Stimulated activated naive CD8-positive, alpha-beta T cell treated with anti-CD3 and anti-CD28 coated beads, Interleukin-15, Interleukin-2, amounts not matched to agents 100 U/mL and 50 U/mL, for 24 hours (primary cell): Measurements from ENCODE around the gene CHRNG.
"Not testable (repeated sequence)": the region's sequence is repeated elsewhere in the genome, so short reads cannot be mapped to it uniquely, and the experiment has no call there.

Experiments
- ATAC-seq: fragments of 150-1000 bp; cut with Tn5 transposase; one replicate; pipeline ENCODE4 v1.10.0; 2021
- DNase-seq: peaks from one replicate; pipeline ENCODE4 v3.0.0; 2021

CHRNG gene

DNA sequence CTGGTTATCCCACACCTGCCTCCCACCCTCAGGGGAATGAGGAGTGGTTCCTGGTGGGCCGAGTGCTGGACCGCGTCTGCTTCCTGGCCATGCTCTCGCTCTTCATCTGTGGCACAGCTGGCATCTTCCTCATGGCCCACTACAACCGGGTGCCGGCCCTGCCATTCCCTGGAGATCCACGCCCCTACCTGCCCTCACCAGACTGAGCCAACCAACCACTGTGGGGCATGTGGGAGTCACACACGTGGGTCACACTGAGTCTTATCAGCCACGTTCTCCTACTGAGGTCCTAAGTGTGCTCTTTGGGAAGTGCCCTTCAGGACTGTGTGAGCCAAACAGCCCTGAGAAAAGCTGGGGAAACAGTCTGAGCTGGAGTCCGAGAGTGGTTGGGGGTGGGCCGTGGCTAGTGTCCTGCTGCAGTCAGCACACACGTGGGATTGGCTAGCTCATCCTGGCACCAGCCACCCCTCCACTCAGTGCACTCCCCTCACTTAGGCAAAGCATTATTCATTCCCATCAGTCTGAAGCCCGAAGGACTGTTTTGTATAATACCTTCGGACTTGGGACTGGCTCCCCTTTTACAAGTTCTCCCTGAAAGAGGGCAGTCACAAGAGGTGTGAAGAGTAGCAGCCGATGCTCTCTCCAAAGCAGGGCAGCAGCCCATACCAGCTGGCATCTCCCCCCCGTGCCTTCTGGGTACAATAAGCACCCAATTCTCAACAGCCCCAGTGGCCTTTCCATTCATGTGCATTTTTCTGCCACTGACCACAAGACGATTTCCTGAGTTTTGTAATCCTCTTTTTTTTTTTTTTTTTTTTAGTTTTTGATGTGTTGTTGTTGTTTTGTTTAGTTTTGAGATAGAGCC lies 6.3 kb downstream of the CHRNG start:
- DNase-seq (no peak), ATAC-seq (no peak)

DNA sequence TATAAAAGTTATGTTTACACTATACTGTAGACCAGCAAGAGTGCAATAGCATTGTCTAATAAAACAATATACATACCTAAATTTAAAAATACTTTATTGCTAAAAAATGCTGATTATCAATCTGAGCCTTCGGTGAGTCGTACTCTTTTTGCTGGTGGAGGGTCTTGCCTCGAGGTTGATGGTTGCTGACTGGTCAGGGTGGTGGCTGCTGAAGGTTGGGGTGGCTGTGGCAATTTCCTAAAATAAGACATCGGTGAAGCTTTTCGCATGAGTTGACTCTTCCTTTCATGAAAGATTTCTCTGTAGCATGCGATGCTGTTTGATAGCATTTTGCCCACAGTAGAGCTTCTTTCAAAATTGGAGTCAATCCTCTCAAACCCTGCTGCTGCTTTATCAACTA lies 8.5 kb downstream of the CHRNG start:
- ATAC-seq (no peak), DNase-seq (no peak)

DNA sequence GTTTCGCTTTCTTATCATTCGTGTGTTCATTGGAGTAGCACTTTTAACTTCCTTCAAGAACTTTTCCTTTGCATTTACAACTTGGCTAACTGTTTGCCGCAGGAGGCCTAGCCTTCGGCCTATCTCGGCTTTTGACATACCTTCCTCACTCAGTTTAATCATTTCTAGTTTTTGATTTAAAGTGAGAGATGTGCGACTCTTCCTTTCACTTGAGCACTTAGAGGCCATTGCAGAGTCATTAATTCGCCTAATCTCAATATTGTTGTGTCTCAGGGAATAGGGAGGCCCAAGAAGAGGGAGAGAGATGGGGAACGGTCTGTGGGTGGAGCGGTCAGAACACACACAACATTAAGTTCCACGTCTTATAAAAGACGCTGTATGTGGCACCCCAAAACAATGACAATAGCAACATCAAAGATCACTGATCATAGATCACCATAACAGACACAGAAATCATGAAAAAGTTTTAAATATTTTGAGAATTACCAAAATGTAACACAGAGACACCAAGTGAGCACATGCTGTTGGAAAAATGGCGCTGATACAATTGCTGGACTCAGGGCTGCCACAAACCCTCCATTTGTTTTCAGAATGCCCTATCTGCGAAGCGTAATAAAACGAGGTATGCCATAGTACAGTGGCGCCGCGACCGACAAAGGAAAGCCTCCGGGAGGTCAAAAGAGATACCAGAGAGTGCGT lies 10.3 kb downstream of the CHRNG start:
- no peak for ATAC-seq
- no peak for DNase-seq

DNA sequence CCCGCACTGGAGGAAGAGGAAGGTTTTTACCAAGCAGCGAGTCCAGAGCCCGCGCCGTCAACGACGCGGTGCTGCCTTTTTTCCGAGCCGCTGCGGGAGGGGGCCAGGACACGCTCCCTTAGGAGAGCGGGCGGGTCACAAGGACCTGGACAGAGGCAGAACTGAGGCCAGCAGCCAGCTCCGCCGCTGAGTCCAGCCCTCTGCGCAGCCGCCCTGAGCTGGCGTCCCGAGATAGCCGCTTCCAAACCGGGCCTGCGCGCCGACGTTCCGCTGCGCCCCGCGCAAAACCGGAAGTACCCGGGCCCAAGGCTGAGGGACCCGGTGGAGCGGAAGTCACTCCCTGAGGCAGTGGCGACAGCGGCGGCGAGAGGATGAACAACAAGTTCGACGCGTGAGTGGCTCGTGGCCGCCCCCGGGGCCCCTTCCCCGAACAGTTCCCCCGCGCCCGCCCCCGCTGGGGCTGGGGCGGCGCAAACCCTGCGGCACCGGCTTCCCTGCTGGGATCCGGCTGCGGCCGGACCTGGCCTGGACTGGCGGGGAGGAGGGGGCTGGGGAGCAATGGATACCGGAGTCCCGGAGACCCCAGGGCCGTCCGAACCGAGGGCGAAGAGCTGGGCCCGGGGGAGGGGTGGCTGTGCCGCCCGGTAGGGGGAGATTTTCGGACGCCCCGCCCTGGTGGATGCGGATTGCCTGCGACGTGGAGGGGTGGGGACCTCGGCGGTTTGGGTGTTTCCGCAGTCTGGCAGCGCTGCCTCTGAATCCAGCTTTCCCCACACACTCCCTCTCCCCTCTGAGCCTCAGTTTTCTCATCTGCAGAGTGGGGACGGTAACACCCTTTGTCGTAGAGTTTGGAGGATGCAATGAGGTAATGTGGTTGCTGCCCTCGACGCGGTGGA lies 11.1 kb downstream of the CHRNG start, which contains the start of the genes EIF4E2 and TIGD1:
TSS of gene EIF4E2 (plus strand) at position 336 of the 896 bp plus-strand sequence. CDS start at position 372, 36 bp downstream.
TSS of gene TIGD1 (minus strand) at position 204 of the 896 bp plus-strand sequence. CDS start 675 bp downstream, outside the sequence.
- peak; percentile 93 for DNase-seq
- ATAC-seq: peak; percentile 97

DNA sequence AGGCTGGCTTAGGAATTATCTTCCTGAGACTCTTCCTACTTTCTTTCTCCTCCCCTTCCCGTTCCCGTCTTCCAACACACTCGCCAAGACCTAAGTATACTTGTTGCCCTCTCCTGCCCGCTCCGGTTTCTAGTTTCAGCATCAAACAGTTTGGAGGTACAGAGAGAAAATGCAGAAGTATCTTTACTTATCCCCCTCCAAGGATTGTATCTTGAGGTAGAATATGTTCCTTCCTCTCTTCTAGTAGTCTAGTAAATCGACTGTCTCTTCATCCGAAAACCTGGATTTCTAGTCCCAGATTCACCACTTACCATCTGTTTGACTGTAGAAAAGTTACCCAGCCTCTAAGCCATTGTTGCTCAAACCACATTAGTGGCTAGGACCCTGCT lies 11.8 kb downstream of the CHRNG start:
- no peak for DNase-seq

DNA sequence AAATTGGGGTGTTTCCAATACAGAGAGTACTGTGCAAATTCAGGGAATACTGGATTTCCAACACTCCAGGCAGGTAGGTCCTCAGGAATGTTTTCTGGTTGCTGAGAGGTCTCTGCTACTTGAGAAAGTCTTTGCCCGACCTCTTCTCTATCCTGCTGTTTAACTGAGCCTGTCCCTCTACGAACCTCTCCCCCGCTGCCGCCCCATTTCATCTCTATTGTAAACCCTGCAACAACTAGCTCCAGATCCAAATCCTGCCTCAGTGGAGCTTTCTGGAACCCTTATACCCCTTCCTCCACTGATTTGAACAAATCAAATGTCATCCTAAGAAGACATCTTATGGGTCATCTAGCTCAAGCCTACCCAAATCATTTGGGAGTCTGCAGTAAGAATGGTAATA lies 12.3 kb downstream of the CHRNG start:
- ATAC-seq (no peak), DNase-seq (no peak)

More for the DNA sequence above, 11.8 kb downstream of the CHRNG start:
- ATAC-seq: no peak

- ATAC-seq (no peak), DNase-seq (no peak)
Observed at GRCh38 chr2:232556426-232556825, 16.9 kb downstream of the CHRNG start.

GRCh38 chr2:232562515-232563151 lies 23.1 kb downstream of the CHRNG start:
- ATAC-seq (no peak), DNase-seq (no peak)

DNA sequence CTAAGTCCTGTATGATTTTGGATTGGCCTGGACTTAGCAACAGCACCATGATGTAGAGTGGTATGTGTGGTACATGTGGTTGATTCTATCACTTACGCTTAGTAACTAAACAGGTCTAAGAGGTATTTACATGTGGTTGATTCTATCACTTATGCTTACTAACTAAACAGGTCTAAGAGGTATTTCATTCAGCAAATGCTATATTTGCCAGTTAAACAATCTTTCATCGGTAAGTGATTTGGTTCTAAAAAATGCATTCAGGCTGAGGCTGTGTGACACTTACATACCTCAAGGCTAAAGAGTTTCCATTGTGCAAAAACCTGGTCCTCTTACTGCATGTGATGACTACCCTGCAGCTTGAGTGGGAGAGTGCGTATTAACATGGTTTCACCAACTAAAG lies 24.1 kb downstream of the CHRNG start:
- ATAC-seq (no peak), DNase-seq (no peak)

DNA sequence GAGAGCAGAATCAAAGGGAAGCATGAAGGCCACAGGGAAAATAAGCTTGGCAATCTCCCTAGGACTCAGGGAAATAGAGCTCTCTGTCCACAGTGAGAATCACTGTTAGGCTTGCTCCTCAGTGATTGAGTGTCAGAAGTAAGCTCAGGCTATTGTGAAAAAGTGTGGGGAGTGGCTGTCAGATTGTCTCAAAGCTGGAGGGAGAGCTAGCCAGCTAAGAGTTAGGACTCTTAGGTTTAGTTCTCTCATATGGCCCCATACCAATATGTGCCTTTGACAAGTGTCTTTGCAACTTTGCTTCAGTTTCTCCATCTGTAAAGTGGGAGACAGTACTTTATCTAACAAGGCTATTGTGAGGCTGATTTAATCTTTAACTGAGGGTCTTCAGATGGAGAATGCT lies 28.2 kb downstream of the CHRNG start:
- no peak for ATAC-seq
- no peak for DNase-seq

GRCh38 chr2:232568161-232568560 lies 28.7 kb downstream of the CHRNG start:
- DNase-seq (no peak), ATAC-seq (no peak)

GRCh38 chr2:232569541-232569940 lies 30.0 kb downstream of the CHRNG start:
- DNase-seq (no peak), ATAC-seq (no peak)

DNA sequence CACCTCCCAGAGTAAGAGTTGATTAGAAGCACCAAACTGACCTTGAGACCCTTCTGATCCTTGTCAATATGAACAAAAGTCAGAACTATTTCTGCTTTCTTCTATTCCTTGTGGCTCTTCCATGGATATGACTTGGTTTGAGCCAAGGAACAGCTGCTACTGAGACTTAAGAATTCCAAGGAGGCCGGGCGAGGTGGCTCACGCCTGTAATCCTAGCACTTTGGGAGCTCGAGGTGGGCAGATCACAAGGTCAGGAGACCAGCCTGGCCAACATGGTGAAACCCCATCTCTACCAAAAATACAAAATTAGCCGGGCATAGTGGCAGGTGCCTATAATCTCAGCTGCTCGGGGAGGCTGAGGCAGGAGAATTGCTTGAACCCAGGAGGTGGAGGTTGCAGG lies 31.0 kb downstream of the CHRNG start:
- not testable (repeated sequence) for ATAC-seq, DNase-seq

DNA sequence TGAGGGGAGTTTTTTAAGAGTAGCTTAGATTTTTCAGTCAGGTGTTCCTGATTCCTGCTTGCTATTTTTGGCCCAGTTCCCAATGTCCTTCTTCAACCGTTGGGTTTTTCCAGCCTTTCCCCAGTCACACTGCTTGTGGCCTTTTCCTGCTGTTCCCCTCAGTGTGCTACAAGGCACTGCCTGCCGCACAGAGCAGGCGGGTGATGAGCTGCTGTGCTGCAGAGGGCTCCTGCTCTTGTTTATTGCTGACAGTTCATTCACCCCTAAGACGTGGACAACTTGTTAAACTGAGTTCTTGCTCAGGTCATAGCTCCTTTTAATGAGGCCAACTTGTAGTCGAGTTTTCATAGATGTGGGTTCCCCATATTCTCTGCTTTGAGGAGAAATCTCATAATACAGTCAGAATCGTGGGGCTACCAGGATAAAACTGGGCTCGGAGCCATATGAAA lies 31.6 kb downstream of the CHRNG start:
- ATAC-seq: no peak
- no peak for DNase-seq

DNA sequence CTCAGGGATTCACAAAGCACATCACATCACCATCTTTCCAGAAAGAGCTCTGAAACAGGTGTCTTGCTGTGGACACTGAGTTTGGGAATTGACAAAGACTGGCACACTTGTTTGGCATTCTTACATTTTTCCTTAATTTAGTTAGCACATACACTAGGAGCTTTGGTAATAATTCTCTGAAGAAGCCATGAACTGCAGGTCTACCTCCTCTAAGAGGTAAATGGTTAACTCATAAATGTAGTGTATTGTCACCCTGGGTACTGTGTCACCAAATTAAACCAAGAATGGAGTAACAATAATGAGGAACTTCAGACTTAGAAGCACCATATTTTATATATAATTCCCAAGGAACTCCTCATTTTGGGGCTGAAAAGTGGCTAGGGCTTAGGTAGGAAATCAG lies 33.5 kb downstream of the CHRNG start:
- no peak for ATAC-seq
- DNase-seq: no peak

DNA sequence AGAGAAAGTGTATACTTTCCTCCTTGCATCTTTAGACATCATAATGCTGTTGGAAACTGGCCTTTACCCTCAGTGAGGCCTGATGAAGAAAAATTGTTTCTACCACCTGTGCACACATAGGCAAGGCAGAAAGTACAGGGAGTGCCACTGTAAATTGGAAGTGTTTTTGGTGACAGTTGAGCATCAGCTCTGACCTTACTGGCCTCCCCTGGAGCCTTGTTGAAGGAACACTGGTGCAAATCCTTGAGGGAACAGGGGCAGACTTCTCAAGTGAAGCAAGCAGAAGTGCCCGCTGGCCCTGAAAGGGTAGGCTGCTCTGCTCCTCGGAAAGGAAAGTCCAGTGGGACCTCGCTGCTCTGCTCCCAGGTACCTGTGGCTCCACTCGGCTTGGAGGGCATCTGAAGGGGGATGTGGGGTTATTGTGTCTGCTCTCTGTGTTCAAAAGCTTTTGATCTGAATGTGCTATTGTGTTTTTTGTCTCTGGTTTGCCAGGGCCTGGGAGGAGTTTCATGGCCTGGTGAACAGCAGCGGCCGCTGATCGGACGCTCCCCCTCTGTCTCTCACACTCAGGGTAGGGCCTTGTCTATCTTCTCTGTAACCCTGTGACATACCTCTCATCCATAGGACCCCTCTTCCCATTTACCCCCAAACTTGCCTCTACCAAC lies 34.4 kb downstream of the CHRNG start:
- DNase-seq: no peak
- ATAC-seq: no peak

DNA sequence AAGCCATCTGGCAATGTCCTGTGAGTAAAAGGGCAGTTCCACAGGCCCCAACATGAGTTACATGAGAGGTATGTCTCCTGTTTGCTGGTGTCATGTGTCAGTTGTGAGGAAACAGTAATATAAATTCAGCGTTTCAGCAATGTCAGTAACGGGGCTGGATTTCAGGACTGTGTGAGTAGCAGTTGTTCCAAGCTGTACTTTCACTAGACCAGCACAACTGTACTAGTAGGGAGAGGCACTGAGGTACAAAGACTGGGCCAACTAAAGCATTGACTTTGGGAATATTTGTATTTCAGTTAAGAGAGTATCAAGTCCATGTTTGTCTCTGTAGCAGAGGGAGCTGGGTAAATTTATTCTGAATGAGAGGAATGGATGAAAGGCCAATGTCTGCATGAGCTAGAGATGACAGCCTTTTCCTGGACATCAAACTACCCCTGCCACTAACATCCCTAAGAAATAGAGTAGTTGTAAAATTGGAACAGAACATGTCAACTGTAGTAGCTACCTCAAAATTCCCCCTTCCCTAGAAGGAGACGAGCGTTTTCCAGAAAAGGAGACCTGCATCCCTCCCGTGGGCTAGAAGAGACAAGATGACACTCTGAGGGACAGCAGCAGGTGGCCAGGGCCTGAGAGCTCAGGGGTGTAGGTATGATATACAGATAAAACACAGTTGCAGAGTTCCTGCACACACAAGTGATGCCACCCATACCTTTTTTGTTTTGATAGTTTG lies 35.3 kb downstream of the CHRNG start:
- DNase-seq: no peak
- no peak for ATAC-seq

DNA sequence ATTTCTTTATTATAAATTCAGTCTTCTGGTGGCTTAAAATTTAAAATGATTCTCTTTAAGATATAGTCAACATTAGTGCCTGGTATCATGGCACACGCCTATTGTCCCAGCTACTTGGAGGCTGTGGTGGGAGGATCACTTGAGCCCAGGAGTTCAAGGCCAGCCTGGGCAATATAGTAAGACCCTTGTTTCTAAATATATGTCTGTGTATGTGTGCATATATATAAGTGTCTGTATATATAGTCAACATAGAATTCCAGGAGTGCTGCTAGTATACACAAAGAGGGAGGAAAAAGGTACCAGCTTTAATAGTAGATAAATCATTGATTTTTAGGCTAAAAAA lies 35.9 kb downstream of the CHRNG start:
- DNase-seq: no peak
- no peak for ATAC-seq

- DNase-seq: no peak
- ATAC-seq: no peak
Observed at GRCh38 chr2:232576995-232577394, 37.5 kb downstream of the CHRNG start.

DNA sequence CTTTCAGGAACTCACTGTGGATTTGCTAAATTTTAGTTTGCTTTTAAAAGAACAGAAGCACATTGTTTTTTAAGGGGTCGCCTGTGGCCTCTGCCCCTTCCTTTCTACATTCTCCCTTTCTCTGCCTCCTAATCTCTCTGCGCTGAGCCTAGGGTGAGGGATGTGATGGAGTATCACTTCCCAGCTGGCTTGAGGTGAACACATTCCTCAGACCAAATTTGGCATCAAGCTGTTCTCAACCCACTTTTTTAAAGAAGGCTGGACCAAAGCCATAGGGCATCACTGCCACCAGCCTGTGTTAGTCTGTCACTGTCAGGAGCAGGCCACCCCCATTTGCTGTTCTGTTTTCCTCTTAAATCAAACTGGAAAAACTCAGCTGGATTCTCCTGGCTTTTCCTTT lies 38.3 kb downstream of the CHRNG start:
- no peak for ATAC-seq
- DNase-seq: no peak

DNA sequence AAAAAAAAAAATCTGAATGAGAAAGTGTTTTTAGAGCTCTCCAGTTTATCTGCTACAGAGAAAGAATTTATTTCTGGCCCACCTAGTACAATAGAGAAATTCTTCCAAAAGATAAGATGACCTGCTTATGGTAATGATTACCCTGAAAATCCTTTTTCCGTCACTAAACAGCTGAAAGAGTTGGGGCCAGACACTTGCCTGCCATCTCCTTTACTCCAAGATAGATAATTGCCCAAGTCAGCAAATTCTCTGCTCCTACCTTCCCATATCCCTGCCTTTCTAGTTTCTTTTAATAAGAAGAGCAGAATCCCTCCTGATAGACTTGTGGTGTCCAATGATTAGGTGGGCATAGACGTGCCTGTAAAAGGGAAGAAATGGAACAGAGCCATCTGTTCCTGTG lies 39.1 kb downstream of the CHRNG start:
- no peak for DNase-seq
- no peak for ATAC-seq
